Esophagus muscularis mucosa (tissue), 4 donors: ENCODE measurements around the gene CLEC4A. TPM values are rescaled to one million over a fixed set of nuclear protein-coding genes. Genes with fewer than 3 reads are reported as not detected.
A peak's percentile ranks its signal among the peaks of the same experiment; 100 is the strongest.

Source experiments
- DNase-seq: peaks from one replicate; pipeline ENCODE4 v3.0.0-alpha.2; 2017; ENCODE audit errors: extremely low spot score
- H3K27ac ChIP-seq, 4 donors: fragments of 200-600 bp; sonication (generic); replicated peaks in 1 of 4; 1 replicate in 3 of 4; 2 replicates in 1 of 4; pipeline ENCODE4 v1.5.1; 2016 to 2019; ENCODE audit warnings: mild to moderate bottlenecking in 1 of 4
- H3K27me3 ChIP-seq, 4 donors: fragments of 200-600 bp; sonication (generic); one replicate each; pipeline versions ENCODE4 v1.5.1 to v1.6.0; 2016 to 2019
- H3K36me3 ChIP-seq, 4 donors: fragments of 200-600 bp; sonication (generic); one replicate each; pipeline ENCODE4 v1.5.1; 2016 to 2019
- H3K4me1 ChIP-seq, 4 donors: fragments of 200-600 bp; sonication (generic); one replicate each; pipeline ENCODE4 v1.5.1; 2016 to 2019
- H3K4me3 ChIP-seq, 4 donors: fragments of 200-600 bp; sonication (generic); 1 replicate in 2 of 4; 2 replicates in 2 of 4; pipeline ENCODE4 v1.5.1; 2016 to 2019; ENCODE audit warnings: mild to moderate bottlenecking in 4 of 4, moderate library complexity in 1 of 4
- H3K9me3 ChIP-seq, 4 donors: fragments of 200-600 bp; sonication (generic); 1 replicate in 3 of 4; 2 replicates in 1 of 4; pipeline ENCODE4 v1.5.1; 2016 to 2019
- EP300 ChIP-seq: sonication (generic); formaldehyde crosslinking; IDR thresholded peaks from one replicate; pipeline ENCODE4 v1.6.1; 2017; ENCODE audit warnings: antibody characterized with exemption
- POLR2A ChIP-seq: fragments of 450-650 bp; IDR thresholded peaks from one replicate; pipeline ENCODE4 v1.6.1; 2017; ENCODE audit warnings: antibody characterized with exemption, moderate library complexity, mild to moderate bottlenecking, low read depth
- POLR2AphosphoS5 ChIP-seq, 2 donors: sonication (generic); formaldehyde crosslinking; IDR thresholded peaks; one replicate each; pipeline ENCODE4 v1.6.1; 2017; ENCODE audit warnings: antibody characterized with exemption in 2 of 2
- WGBS: methylation state at CpG from one replicate; pipeline ENCODE4 v1.1.5; 2018; 5-methylcytosine and 5-hydroxymethylcytosine counted together
- intact Hi-C: fragments of 100-400 bp; cut with DNase I; formaldehyde crosslinking; loops from one replicate; pipeline ENCODE4 v1.15.1; 2023
- total RNA-seq, 4 donors: library from RNA; depleted of rRNA; stranded (reverse); fragments of >200 nt; gene quantifications; one replicate each; pipeline versions ENCODE4 v1.1.0 to v1.2.1, GENCODE V29; 2016
- TF ChIP-seq, protein P1 (sequence below), 3 experiments: fragments of 200-600 bp in 2 of 3; fragments of 450-650 bp in 1 of 3; sonication (generic) in 2 of 3; IDR thresholded peaks; one replicate each; pipeline ENCODE4 v1.5.1; 2017 to 2019; ENCODE audit warnings: antibody characterized with exemption in 3 of 3, mild to moderate bottlenecking in 2 of 3, moderate library complexity in 1 of 3

CLEC4A gene
- total RNA-seq, 4 donors from 2014 or later: 0.40 to 2.2 (median 0.91) TPM

- Histone ChIP-seq H3K36me3 (no peaks in the 10 kb centered on the region), H3K27me3 (no peaks in the 10 kb centered on the region), H3K27ac (no peak overlapping the region), H3K4me3 (no peak overlapping the region), H3K9me3 (no peaks in the 10 kb centered on the region), H3K4me1 (peaks cover 12 to 18% (median 15%) of the 10 kb centered on the region in 4 donors)
- intact Hi-C loops: loop anchor here (5.0 kb wide), 1 partner anchor 41 kb away; no protein-coding TSS in a partner anchor
- 27% methylated on average over 4 of the region's 4 CpGs for WGBS
- DNase-seq: no peak
- no peak for TF ChIP-seq POLR2A
- TF ChIP-seq, protein P1, sequence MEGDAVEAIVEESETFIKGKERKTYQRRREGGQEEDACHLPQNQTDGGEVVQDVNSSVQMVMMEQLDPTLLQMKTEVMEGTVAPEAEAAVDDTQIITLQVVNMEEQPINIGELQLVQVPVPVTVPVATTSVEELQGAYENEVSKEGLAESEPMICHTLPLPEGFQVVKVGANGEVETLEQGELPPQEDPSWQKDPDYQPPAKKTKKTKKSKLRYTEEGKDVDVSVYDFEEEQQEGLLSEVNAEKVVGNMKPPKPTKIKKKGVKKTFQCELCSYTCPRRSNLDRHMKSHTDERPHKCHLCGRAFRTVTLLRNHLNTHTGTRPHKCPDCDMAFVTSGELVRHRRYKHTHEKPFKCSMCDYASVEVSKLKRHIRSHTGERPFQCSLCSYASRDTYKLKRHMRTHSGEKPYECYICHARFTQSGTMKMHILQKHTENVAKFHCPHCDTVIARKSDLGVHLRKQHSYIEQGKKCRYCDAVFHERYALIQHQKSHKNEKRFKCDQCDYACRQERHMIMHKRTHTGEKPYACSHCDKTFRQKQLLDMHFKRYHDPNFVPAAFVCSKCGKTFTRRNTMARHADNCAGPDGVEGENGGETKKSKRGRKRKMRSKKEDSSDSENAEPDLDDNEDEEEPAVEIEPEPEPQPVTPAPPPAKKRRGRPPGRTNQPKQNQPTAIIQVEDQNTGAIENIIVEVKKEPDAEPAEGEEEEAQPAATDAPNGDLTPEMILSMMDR (IDR thresholded peaks at IDR 0.05): peak in 1 of 3 experiments; percentile 20
These were observed 45.0 kb upstream of the CLEC4A start for GRCh38 chr12:8078398-8078797.

GRCh38 chr12:8078916-8079315 lies 44.5 kb upstream of the CLEC4A start:
- 61% methylated on average over 2 of the region's 2 CpGs for WGBS
- Histone ChIP-seq H3K4me1 (peaks cover 17 to 23% (median 20%) of the 10 kb centered on the region in 4 donors), H3K36me3 (no peaks in the 10 kb centered on the region), H3K9me3 (no peaks in the 10 kb centered on the region), H3K4me3 (no peak overlapping the region), H3K27me3 (no peaks in the 10 kb centered on the region), H3K27ac (no peak overlapping the region)
- DNase-seq: no peak
- intact Hi-C loops: loop anchor here (5.0 kb wide), 1 partner anchor 42 kb away; no protein-coding TSS in a partner anchor
- TF ChIP-seq, protein P1 (IDR thresholded peaks at IDR 0.05): no peak
- TF ChIP-seq POLR2A (no peak), EP300 (no peak), POLR2AphosphoS5 (IDR thresholded peaks at IDR 0.05) (no peak)

- H3K27me3 ChIP-seq: no peaks in the 10 kb centered on the region
- intact Hi-C loops: loop anchor here (10.0 kb wide), 1 partner anchor 145 kb away; the partner anchor contains the start of gene SLC2A3
- no peaks in the 10 kb centered on the region for H3K9me3 ChIP-seq
- DNase-seq: no peak
- no peak overlapping the region for H3K27ac ChIP-seq
- H3K36me3 ChIP-seq: no peaks in the 10 kb centered on the region
- no peak overlapping the region for H3K4me3 ChIP-seq
- H3K4me1 ChIP-seq: peaks cover 20 to 34% (median 30%) of the 10 kb centered on the region in 4 donors
- TF ChIP-seq EP300: no peak
- TF ChIP-seq, protein P1 (IDR thresholded peaks at IDR 0.05): no peak
- no peak for TF ChIP-seq POLR2A
- no peak for TF ChIP-seq POLR2AphosphoS5 (IDR thresholded peaks at IDR 0.05)
These were observed 43.3 kb upstream of the CLEC4A start for GRCh38 chr12:8080120-8080519.

DNA sequence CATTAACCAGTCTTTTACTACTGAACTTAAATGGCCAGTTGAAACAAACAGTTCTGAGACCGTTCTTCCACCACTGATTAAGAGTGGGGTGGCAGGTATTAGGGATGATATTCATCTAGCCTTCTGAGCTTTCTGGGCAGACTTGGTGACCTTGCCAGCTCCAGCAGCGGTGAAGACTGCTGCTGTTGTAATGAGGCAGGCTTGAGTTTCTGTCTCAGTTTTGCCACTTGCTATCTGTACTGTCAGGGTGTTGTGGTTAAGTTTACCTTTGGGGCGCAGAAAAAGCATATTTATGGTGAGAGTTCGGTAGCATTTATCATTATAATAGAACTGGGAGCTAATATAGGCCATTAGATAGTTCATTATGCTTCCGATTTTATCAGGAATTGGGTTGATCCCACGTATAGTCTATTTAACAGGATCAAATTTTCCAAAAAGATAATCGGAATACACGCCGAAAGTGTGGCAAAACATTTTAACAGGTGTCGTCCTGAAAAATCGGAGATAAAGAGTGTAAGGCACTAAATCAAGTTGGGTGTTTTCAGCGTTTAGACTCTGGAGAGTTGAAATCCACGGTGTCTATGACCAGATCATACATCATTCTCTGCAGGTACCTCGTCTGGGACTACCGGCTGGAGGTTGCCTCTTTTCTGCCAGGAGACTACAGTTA lies 42.0 kb upstream of the CLEC4A start:
- DNase-seq: no peak
- Histone ChIP-seq H3K36me3 (no peaks in the 10 kb centered on the region), H3K4me3 (peak overlapping the region; percentile 69 to 84 (median 77)), H3K27me3 (no peaks in the 10 kb centered on the region), H3K4me1 (peaks cover 20 to 34% (median 31%) of the 10 kb centered on the region in 4 donors), H3K27ac (peak overlapping the region; percentile 85 to 96 (median 92)), H3K9me3 (no peaks in the 10 kb centered on the region)
- TF ChIP-seq POLR2AphosphoS5 (IDR thresholded peaks at IDR 0.05) (no peak), POLR2A (no peak), EP300 (no peak)
- TF ChIP-seq, protein P1 (IDR thresholded peaks at IDR 0.05): no peak
- 5% methylated on average over 15 of the region's 15 CpGs for WGBS
- intact Hi-C loops: loop anchor here (10.0 kb wide), 1 partner anchor 147 kb away; the partner anchor contains the start of gene SLC2A3
